NCI-H1092 (cell line): ENCODE measurements around the gene THTPA.
"Not testable (repeated sequence)": the region's sequence is repeated elsewhere in the genome, so short reads cannot be mapped to it uniquely, and the experiment has no call there.

ENCODE experiments used
- DNase-seq: peaks from one replicate; lab custom pipeline; 2025; lab: John Stamatoyannopoulos, UW

Gene THTPA

DNA sequence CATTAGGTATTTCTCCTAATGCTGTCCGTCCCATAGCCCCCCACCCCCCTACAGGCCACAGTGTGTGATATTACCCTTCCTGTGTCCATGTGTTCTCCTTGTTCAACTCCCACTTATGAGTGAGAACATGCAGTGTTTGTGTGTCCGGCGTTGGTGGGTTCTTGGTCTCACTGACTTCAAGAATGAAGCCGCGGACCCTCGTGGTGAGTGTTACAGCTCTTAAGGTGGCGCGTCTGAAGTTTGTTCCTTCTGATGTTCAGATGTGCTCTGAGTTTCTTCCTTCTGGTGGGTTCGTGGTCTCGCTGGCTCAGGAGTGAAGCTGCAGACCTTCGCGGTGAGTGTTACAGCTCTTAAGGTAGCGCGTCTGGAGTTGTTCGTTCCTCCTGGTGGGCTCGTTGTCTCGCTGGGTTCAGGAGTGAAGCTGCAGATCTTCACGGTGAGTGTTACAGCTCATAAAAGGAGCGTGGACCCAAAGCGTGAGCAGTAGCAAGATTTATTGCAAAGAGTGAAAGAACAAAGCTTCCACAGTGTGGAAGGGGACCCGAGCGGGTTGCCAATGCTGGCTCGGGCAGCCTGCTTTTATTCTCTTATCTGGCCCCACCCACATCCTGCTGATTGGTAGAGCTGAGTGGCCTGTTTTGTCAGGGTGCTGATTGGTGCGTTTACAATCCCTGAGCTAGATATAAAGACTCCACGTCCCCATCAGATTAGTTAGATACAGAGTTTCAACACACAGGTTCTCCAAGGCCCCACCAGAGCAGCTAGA, 27.9 kb downstream of the THTPA start:
- not testable (repeated sequence) for DNase-seq

DNA sequence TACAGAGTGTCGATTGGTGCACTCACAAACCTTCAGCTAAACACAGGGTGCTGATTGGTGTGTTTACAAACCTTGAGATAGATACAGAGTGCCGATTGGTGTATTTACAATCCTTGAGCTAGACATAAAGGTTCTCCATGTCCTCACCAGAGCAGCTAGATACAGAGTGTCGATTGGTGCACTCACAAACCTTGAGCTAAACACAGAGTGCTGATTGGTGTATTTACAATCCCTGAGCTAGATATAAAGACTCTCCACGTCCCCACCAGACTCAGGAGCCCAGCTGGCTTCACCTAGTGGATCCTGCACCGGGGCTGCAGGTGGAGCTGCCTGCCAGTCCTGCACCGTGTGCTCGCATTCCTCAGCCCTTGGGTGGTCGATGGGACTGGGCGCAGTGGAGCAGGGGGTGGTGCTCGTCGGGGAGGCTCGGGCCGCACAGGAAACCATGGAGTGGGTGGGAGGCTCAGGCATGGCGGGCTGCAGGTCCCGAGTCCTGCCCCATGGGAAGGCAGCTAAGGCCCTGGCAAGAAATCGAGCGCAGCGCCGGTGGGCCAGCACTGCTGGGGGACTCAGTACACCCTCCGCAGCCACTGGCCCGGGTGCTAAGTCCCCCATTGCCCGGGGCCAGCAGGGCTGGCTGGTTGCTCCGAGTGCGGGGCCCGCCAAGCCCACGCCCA, 28.6 kb downstream of the THTPA start:
- DNase-seq, result not testable (repeated sequence)

DNA sequence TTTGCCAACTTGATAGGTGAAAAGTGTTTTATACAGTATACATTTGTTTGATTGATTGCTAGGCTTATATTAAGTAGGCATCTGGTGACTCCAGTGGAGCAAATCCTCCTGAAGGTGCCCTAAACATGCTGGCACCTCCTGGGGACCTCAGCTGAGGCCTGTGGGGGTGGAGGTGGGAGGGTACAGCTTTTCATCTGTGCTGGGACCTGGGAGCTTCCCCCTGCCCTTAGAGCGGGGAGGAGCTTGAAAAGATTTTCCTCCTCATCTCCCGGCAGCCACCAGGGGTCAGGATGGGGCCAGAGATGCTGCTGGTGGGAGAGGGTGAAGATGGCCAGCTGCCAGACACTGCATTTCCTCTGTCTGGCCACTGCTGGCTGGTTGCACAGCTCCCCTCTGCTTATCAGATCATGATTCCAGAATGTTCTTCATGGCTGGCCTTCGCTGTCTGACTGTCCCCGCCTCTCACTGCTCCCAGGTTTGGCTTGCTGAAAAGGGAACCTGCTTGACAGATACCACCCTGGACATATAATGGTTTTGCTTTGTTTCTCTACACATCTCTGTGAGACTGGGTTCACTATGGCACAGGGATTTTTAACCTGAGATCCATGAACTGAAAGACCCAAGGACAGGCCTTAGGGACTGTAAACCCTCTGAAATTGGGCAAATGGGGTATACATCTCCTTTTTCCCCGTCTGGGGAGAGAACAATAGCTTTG, 33.0 kb downstream of the THTPA start:
- peak; percentile 92 for DNase-seq

DNA sequence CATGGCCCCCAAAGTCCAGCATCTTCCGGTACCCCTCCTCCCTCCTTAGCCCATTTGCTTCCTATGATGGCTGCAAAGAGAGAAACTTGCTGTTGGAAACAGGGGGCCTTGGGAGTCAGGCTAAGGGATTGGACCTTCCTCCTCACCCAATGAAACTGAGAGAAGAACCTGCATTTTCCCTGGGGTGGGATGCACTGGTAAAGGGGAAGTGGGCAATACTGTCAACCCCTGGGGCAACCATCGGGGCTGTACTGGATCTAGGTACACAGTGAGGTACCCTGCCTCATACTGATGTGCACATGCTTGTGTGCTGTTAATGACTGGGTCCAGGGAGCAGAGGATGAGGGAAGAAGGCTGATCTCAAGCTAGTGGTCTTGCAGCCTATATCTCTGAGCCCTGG, 33.5 kb downstream of the THTPA start:
- DNase-seq, result no peak

DNA sequence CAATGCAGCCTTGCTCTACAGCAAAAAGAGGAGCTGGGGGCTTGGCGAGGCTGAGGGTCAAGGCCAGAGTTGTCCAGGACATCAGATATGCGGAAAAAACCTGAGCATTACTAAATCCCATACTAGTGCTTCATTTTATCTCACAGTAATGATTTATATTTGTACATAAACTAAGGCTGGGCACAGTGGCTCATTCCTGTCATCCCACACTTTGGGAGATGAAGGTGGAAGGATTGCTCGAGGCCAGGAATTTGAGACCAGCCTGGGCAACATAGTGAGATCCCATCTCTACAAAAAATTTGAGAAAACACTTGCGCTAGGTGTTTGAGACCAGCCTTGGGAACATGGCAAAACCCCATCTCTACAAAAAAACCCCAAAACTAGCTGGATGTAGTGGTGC, 34.1 kb downstream of the THTPA start:
- no peak for DNase-seq

DNA sequence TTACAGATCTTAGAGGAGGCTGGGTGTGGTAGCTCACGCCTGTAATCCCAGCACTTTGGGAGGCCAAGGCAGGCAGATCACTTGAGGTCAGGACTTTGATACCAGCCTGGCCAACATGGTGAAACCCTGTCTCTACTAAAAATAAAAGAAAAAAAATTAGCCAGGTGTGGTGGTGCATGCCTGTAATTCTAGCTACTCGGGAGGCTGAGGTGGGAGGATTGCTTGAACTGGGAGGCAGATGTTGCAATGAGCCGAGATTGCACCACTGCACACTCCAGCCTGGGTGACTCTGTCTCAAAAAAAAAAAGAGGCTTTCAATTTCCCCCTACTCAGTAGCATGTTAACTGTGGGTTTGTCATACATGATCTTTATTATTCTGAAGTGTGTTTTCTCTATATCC, 38.1 kb downstream of the THTPA start:
- DNase-seq, result not testable (repeated sequence)

DNA sequence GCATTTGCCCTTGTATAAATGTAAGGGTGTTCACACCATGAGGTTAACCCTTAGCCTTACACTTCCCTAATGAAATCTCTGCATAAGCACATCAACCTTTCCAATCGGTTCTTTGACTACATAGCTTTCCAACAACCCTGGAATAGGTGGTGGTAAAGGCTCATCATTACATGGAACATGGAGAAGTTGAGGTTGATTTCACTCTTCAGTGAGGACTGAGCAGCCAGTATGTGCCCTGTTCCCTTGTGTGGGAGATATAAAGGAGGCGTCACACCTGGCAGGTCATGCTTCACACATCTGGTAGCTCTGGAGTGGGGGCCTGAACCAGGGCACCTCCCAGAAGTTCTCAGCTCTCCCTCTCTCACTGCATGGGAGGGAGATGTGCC, 44.2 kb downstream of the THTPA start:
- DNase-seq, result no peak

DNA sequence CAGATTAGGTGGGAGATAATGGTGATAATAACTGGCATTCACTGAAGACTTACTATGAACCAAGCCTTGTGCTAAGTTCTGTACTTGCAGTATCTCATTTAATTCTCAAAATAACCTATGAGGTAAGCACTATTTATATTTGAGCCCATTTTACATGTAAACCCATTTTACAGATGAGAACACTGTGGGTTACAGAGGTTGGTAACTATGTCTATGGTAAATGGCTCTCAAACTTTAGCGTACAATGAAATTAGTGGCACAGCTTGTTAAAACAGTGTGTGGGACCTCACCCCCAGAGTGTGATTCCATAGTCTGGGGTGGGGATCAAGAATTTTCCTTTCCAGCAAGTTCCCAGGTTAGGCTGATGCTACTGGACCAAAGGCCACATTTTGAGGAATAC, 44.7 kb downstream of the THTPA start:
- no peak for DNase-seq

DNA sequence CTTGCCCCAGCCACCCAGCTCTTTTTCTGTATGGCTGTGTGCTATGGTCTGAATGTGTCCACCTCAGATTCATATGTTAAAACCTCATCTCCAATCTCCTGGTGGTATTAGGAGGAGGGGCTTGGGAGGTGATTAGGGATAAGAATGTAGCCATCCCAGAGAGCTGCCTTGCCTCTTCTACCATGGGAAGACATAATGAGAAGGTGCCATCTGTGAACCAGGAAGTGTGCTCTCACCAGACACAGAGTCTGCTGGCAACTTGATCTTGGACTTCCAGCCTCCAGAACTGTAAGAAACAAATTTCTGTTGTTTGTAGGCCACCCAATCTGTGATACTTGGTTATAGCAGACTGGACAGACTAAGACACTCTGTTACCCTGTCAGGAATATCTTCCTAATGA, 45.4 kb downstream of the THTPA start:
- no peak for DNase-seq

DNA sequence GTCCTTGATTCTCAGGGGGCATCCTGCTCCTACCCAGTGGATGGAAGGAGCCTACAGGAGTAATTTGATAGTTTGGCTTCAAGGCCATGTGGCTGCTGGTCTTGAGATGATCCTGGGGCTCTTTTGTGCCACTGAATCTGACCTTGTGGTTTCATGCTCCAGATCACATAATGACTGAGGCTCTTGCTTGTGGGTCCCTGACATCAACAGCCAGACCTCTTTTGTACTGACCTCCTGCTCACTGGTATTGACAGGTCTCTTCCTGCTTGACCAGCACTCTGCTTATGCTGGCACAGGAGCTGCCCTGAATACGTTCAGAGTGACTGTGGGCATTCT, 45.7 kb downstream of the THTPA start:
- DNase-seq, result no peak

DNA sequence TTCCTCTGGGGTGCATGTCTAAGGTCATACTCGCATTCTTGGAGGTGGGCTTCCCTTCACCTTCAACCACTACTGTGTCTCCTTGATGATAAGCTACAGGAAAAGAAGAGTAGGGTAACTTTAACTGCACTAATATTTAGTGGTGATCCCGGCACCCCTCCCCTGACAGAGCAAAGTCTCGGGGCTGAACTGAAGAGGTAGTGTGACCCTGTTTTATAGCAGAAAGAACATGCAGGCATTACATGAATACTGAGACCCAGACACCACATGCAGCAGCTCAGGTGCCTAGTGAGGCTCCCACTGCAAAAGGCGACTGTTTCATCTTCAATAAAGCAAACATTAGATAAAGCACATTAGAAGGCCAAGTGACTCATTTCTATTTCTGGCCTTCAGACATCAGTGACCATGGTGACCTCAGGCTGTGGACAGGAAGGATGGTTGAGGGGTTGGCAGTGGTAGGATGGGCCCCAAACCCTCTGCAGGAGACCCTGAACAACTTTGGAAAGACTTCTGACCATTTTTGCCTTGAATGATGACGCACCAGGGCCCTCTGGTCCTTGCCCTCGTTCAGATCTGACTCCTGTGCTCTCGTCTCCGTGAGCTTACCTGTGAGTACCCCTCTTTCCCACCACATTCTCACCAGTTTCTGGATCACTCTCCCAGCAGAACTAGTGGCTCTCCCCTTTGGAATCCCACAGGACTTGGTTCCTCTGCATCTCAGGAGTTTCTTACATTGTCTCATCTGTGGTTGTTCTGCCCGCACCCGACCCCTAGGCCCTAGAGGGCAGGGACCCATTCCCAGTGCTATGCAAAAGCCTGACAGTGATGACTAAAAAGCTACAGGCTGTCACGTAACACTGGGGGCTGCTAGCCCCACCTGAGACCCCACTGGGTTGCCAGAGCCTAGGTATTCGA, 46.4 kb downstream of the THTPA start:
- DNase-seq, result no peak

DNA sequence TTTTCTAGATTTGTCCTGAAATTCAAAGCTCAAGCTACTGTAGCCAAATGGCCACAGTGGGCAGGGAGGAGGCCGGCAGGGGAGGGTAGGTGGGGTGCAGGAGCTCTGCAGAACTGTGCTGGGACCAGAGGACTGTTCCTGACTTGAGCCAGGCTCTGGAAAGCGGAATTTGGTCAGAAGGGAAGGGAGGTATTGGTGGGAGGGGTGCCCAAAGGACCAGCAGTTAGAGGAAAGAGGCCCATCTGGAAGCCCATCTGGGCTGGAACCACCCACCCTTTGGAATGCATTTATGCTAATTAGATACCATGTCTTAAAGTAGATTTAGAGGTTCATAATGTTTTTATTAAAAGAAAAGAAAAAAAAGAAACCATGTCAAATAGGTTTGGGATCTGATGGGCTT, 47.0 kb downstream of the THTPA start:
- no peak for DNase-seq

DNA sequence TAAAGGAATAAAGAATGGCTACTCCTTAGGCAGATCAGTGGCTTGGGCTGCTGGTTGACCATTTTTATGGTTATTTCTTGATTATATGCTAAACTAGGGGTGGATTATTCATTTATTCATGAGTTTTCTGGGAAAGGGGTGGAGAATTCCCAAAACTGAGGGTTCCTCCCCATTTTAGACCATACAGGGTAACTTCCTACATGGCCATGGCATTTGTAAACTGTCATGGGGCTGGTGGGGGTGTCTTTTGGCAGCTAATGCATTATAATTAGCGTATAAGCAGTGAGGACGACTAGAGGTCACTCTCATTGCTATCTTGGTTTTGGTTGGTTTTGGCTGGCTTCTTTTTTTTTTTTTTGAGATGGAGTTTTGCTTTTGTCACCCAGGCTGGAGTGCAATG, 48.1 kb downstream of the THTPA start:
- no peak for DNase-seq

DNA sequence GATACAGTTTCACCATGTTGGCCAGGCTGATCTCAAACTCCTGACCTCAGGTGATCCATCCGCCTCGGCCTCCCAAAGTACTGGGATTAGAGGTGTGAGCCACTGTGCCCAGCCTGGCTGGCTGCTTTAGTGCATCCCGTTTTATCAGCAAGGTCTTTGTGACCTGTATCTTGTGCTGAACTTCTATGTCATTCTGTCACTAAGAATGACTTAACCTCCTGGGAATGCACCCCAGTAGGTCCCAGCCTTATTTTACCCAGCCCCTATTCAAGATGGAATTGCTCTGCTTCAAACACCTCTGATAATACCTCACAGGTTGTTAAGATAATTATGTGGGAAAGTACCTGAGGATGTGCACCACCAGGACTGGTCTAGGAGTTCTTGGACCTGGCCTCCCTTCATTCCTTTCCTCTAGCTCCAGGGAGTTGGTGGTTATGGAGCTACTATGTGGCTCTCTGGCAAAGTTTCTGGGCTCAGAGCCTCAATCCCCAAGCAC, 48.7 kb downstream of the THTPA start:
- DNase-seq, result no peak

DNA sequence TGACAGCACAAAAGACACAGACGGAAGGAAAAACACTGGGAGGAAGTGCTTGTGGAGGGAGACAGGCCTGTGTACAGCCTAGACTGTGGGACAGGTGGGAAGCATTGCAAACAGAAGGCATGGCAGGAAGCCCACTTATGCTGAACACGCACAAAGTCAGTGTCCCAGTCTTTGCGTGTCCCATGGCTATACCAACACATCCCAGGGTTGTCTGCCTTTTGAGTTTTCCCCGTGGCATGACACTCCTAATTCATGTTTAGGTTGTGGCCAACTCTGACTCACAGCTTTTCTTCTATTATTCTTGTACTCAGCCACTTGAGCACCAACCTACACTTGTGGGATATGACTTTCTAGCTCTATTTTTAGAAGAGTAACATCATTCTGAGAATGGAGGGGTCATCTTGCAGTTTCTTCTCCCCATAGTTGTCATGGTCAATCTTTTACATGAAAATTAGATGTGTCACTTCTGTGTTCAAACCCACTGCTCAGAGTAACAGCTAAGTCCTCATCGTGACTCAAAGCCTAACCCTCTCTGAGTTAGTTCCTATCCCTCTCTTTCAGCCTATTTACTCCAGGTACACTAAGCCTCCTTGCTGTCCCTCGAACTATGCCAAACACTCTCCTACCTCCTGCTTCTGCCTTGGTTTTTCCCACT, 50.0 kb downstream of the THTPA start:
- no peak for DNase-seq

DNA sequence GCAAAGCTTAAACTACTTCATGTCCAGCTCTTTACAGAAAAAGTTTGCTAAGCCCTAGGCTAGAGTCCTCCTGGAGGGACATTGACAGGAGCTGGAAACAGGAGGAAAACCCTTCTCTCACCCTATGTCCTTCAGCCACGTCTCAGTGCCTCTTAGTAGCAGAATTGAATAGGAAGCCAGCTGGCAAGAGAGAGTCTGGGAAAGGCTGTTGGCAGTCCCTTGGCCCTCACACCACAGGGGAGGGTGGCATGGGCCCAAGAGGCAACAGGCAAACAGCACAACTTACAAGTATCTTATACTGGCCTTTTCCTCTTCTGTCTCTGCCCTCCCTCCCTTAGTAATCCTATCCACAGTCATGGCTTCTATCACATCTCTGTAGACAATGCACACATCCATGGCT, 52.4 kb downstream of the THTPA start:
- no peak for DNase-seq

DNA sequence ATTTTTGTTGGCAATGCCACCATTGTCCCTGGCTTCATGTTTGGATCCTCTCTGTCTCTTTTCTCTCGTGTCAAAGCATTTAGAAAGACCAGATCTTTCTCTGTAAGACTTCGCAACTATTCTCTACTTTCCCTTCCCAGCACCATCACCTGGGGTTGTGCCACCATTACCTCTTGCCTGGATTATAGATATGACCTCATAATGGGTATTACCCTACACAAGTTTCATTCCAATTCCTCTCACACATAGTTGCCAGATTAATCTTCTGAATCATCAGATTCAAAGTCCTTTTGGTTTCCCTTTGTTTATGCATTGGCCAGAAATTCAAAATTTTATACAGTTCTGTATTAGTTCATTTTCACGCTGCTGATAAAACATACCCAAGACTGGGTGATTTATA, 52.9 kb downstream of the THTPA start:
- DNase-seq, result no peak

DNA sequence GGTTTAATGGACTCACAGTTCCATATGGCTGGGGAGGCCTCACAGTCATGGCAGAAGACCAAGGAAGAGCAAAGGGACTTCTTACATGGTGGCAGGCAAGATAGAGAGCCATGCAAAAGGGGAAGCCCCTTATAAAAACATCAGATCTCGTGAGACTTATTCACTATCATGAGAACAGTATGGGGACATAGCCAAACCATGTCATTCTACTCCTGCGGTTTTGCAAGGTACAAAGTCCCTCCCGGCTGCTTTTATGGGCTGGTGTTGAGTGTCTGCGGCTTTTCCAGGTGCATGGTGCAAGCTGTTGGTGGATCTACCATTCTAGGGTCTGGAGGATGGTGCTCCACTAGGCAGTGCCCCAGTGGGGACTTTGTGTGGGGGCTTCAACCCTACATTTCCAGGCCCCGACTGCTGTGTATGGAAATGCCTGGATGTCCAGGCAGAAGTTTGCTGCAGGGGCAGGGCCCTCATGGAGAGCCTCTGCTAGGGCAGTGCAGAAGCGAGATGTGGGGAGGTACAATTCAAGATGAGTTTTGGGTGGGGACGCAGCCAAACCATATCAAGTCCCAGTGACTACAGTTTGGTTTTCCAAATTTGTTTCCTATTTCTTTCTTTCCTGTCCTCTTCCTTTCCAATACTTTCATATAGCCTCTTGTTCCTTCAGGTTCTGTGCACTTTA, 53.5 kb downstream of the THTPA start:
- DNase-seq, result not testable (repeated sequence)
